HK-2 (cell line): ENCODE measurements around the gene UFD1.

Experiments used
- DNase-seq: peaks from one replicate; pipeline ENCODE4 v3.0.0-alpha.2; 2018; ENCODE audit not compliant: unreplicated experiment

Gene UFD1

DNA sequence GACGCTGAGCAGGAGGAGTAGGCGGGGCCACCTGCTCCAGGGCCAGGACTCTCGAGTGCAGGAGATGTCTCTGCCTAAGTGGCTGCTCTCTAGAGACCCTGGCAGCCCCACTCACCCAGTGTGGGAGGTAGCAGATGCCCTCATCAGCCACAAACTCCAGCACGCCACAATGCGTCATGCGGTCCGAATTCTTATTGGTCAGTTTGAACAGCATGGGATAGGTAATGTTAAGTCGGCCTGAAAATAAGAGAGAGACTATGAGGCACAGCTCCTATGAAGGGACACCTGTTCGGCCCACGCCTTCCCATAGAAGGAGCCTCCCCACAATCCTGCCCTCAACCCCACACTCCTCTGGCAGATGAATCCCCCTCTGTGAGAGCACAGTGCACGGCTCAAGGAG, 7.4 kb downstream of the UFD1 start:
- no peak for DNase-seq

GRCh38 chr22:19470010-19470409, 9.0 kb downstream of the UFD1 start:
- no peak for DNase-seq

- DNase-seq = no peak
Observed at GRCh38 chr22:19469421-19469820, 9.6 kb downstream of the UFD1 start.

DNA sequence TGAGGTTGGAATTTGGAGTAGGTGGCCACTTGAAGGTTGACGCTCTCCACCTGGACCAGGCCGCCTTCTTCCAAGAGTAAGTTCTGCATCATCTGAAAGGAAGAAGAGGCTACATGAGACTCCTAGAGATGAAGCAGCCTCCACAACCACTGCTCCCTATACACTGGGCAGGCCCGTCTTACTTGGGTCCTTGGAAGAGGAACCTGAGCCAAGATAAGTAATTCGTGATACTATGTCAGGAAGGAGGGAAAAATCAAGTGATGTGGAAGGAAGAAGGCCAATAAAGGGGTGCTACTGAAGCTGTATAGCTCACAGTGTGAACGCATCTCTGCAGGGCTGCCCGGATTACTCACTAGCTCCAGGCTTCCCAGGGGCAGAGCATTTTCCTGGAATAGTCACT, 11.1 kb downstream of the UFD1 start:
- DNase-seq = no peak

- DNase-seq = no peak
Observed at GRCh38 chr22:19466848-19467752, 11.9 kb downstream of the UFD1 start.

DNA sequence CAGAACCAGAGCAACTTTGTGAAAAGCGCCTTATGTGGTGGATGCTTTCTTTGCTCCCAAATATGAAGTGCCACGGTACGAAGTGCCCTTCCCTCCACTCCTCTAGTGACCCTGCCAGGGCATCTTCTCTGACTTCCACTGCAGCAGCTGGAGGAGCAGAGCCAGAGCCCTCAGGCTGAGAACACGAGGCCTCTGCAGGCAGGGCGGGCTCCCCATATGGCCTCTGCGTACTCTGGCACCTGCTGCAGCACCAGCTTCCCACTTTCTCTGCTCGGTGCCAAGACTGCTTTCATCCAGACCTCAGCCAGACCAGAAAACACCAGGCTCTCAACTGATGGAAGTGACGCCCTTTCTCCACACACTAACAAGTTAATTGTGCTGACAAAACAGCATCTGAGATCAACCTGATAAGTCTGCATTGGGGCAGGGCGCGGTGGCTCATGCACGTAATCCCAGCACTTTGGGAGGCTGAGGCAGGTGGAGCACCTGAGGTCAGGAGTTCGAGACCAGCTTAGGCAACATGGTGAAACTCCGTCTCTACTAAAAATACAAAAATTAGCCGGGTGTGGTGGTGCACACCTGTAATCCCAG, 12.8 kb downstream of the UFD1 start:
- no peak for DNase-seq

DNA sequence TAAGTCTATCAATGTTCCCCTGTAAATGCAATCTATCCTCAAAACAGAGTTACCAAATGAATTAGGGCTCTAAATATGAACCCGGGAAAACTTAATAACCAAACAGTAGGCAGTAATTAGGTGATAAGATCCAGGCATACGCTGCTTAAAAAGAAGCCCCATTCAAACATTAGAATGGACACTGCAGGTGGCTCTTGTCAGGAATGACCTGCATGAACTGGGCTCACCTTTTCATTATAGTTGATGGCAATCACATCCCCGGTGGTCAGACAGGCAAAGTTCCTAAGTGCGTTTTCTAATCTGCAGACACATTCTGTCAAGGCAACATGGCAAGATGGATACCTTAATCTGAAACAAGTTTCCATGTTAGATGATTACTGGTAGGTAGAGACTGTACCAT, 14.0 kb downstream of the UFD1 start:
- DNase-seq = no peak

- DNase-seq = no peak
Observed at GRCh38 chr22:19464546-19464945, 14.4 kb downstream of the UFD1 start.

GRCh38 chr22:19463491-19464469, 15.2 kb downstream of the UFD1 start:
- DNase-seq = no peak

GRCh38 chr22:19463008-19463407, 16.0 kb downstream of the UFD1 start:
- DNase-seq = no peak

DNA sequence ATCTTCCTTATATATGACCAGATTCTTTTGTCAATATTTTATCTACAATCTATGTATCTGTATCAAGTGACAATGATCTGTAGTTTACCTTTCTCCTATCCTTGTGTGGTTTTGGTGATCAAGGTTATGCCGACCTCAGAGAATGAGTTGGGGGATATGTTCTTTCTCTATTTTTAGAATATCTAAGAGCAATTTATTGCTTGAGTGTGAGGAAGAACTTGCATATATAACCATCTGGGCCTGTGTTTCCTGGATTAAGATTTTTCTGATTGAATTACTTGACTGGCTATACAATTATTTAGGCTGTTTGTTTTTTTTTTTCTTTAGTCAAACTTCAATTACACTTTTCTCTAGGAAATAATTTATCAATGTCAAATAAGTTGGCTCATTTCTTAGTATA, 17.5 kb downstream of the UFD1 start:
- no peak for DNase-seq

DNA sequence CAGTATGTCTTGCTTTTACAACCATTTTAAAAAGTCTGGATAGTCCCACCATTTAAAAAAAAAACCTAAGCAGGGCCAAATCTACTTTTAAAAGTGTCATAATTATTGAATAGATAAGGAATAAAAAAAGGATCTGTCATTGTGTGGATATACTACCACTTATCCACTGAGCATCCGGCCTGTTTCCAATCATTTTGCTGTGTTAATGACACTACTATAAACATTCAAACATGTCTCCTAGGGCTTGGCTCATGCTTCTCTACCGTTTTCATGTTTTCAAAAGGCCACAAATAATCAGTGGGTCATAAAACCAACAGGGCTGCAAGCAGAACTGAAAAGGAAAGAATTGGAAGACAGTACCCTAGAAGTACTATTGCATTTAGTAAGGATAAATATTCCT, 19.0 kb downstream of the UFD1 start:
- DNase-seq = no peak

GRCh38 chr22:19457828-19458428, 21.1 kb downstream of the UFD1 start:
- no peak for DNase-seq

- no peak for DNase-seq
Observed at GRCh38 chr22:19456541-19456940, 22.5 kb downstream of the UFD1 start.

- no peak for DNase-seq
Observed at GRCh38 chr22:19455585-19456370, 23.2 kb downstream of the UFD1 start.

- no peak for DNase-seq
Observed at GRCh38 chr22:19455033-19455432, 24.0 kb downstream of the UFD1 start.

DNA sequence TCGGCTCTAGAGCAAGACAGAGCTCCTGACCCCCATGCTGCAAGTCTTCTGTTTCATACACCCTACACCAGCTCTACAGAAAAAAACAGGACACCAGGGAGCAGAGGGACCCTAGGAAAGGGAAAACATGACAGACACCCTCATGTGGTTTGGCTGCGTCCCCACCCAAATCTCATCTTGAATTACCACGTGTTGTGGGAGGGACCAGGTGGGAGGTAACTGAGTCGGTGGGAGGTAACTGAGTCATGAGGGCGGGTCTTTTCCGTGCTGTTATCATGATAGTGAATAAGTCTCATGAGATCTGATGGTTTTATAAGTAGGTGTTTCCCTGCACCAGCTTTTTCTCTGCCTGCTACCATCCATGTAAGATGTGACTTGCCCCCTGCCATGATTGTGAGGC, 24.8 kb downstream of the UFD1 start:
- DNase-seq = no peak

- no peak for DNase-seq
Observed at GRCh38 chr22:19453718-19454117, 25.3 kb downstream of the UFD1 start.

DNA sequence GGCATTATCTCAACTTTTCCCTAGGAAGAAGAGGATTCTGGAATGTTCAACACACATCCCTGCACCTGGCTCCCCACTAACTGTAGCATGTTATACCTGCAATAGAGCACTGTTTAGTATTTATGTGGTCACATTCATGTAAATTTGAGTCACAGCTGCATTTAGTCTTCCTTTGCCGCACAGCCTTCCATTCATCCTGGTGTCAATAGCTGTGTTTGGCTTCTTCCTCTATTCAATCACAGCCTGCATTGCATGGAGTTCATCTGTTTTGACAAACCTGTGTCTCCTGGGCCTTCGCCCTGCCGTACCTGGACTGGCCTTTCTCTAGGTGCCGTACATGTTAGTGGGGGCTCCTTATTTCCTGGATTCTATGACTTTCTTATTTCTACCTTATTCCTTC, 27.4 kb downstream of the UFD1 start:
- DNase-seq = no peak

GRCh38 chr22:19450363-19451175, 28.4 kb downstream of the UFD1 start:
- DNase-seq = no peak
